Ramos (cell line): ENCODE measurements around the gene RUNX1.

ENCODE experiments used
- in situ Hi-C: fragments of 300-500 bp; cut with MboI; formaldehyde crosslinking; loops from one replicate; pipeline ENCODE4 v1.14.3; 2022; ENCODE audit warnings: low sequenced_read_pairs; ENCODE audit not compliant: unreplicated experiment

Gene RUNX1

DNA sequence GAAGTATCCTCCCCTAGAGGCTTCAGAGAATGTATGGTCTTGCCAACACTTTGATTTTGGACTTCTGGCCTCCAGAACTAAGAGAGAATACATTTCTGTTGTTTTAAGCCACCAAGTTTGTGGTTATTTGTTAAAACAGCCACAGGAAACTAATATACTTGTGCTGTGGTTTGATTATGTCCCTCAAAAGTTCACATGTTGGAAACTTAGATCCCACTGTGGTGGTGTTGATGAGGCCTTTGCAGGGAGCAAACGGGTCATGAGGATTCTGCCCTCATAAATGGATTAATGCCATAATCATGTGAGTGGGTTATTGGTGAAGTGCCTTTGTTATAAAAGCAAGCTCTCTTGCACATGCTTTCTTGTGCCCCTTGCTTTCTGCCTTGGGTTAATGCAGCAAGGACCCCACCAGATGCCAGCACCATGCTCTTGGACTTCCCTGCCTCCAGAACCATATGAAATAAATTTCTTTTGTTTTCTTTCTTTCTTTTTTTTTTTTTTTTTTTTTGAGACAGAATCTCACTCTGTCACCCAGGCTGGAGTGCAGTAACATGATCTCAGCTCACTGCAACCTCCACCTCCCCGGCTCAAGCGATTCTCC lies 223.1 kb downstream of the RUNX1 start:
- in situ Hi-C loops = no loop called here

DNA sequence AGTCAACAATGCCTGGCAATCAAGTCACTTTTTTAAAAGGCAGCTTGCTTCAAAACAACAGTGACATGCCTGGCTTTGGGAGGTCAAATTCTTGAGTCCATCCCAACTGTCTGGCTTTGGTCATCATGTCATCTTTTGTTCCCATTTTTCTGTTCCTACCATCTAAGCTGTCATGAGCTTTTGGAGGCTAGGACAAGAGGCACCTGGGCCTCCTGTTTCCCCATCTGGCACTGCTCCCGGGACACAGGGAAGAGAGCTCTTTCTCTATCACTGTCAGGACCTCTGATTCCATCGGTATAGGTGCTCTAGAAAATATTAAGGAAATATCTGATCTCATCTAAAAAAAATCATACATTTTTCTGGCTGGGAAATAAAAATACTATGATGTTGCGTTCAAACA lies 224.0 kb downstream of the RUNX1 start:
- in situ Hi-C loops = no loop called here

- in situ Hi-C loops = no loop called here
These were observed 224.8 kb downstream of the RUNX1 start for GRCh38 chr21:34824314-34824713.

- in situ Hi-C loops = no loop called here
These were observed 226.2 kb downstream of the RUNX1 start for GRCh38 chr21:34822942-34823341.

DNA sequence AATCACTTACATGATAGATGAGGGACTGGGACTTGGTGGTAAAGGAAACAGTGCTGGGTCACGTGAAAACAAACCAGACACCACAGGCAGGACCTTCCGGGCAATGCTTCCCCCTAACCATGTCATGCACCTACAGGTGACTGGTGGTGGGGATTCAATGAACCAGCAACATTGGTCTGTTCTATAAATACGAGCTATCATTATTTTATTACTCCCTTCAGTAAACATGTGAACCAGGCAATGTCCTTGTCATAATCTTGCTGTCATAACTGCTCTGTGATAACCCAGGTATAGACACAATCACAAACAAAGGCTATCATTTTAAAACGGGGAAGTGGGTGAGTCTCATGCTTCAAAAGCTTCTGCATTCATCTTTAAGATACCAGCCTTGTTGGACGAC lies 226.9 kb downstream of the RUNX1 start:
- in situ Hi-C loops = no loop called here

DNA sequence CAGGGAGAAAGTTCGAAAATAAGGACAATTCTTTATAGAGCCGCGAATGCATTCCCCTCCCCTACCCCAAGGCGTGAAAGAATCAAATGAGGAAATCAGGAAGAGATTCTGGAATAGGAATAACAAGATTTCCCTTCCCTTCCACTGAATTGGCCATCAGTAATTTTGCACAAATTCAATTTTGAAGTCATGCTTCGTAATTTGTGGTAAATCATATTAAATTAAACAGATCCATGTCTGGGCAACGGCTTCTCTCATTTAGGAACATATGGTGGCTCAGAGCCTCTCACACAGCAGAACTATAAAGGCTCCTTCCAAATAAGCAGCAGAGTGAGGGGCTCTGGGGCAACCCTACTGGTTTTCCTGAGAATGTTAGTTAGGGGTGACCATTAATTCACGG lies 227.4 kb downstream of the RUNX1 start:
- in situ Hi-C loops = no loop called here

- in situ Hi-C loops = no loop called here
These were observed 229.1 kb downstream of the RUNX1 start for GRCh38 chr21:34820051-34820450.

GRCh38 chr21:34819357-34819999 lies 229.6 kb downstream of the RUNX1 start:
- in situ Hi-C loops = no loop called here

- in situ Hi-C loops = no loop called here
These were observed 230.4 kb downstream of the RUNX1 start for GRCh38 chr21:34818662-34819158.

DNA sequence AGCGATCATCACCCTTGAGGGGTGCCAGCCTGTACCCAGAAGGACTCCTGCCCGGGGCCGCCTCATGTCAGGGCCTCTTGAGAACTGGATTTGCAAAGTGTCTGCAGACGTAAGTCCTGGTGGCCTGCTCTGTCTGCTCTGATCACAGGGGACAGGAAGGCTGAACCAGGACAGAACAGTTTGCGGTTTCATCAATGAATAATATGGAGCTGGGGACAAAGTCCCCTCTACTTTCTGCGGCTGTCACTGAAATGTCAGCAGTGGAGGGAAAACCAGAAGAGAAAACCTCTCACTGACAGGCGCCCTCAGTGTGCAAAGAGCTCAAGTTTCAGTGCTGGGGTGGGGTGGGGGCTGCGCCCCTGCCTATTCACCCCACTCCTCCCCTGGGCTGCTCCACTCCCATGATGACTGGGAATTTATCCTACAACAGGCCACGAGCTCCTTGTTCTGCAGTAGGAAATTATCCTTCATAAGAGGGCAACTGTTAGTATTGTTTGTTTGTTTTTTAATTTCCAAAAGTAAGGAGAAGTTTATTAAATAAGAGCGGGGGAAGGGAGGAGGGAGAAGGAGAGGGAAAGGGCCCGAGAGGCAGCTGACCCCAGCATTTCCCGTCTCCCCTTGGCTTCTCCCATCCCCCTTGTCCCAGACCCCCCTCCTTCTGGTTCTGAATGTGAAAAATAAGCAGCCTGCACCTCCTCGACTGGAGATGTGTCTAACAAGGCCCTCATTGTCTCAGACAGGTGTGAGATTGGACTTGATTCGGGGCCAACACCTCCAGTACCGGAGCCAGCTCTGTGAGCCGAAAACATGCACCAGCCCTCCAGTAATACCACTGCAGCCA lies 231.1 kb downstream of the RUNX1 start:
- in situ Hi-C loops = no loop called here

- in situ Hi-C loops = no loop called here
These were observed 233.0 kb downstream of the RUNX1 start for GRCh38 chr21:34815831-34816705.

GRCh38 chr21:34814529-34814951 lies 234.6 kb downstream of the RUNX1 start:
- in situ Hi-C loops = no loop called here

GRCh38 chr21:34813266-34813894 lies 235.7 kb downstream of the RUNX1 start:
- in situ Hi-C loops = no loop called here

DNA sequence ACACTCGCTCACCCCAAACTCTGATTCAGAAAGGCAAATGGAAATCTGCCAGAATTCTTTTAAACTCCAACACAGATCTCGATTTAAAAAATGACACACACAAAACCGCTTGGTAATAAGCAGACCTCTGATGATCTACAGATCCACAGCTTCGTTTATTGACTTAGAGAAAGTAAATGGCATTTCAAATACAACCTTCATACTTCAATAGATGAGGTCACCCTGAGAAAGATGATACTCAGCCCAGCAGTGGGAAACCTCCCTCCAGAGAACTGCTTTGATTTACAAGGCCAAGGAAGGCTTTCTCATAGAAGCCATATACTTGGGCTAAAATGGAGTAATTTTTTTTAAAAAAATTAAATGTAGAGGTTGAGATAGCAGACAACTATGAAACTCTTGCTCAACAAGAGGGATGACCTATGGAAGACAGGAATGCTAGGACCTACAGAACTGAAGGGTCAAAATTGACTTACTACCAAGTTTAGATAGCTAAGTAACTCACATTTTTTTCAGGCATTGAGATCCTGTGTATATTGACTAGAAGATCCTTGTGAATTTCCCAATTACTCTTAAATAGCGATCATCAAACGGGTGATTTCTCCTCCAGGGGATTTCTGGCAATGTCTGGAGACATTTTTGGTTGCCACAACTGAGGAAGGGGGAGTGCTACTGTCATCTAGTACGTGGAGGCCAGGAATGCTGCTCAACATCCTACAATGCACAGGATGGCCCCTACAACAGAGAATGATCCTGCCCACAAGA lies 236.4 kb downstream of the RUNX1 start:
- in situ Hi-C loops = no loop called here

- in situ Hi-C loops = no loop called here
These were observed 237.7 kb downstream of the RUNX1 start for GRCh38 chr21:34811368-34811767.

DNA sequence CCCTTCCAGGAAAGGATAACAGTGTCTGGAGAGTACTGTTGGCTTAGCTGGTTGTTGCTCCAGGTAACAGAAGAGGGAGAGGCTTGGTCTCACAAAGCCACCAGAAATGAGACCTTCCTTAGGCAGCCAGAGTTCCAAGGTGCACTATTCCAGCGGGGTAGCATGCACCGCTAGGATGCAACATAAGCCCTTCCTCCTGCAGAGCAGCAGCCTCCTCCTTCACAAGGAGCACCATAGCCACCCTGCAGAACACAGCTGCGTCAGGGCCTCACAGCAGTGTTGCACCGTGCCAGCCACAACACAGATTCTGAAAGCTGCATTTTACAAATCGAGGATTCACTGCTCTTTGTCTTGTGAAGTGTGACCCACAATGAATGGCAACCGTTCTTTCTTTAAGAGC lies 238.3 kb downstream of the RUNX1 start:
- in situ Hi-C loops = no loop called here

DNA sequence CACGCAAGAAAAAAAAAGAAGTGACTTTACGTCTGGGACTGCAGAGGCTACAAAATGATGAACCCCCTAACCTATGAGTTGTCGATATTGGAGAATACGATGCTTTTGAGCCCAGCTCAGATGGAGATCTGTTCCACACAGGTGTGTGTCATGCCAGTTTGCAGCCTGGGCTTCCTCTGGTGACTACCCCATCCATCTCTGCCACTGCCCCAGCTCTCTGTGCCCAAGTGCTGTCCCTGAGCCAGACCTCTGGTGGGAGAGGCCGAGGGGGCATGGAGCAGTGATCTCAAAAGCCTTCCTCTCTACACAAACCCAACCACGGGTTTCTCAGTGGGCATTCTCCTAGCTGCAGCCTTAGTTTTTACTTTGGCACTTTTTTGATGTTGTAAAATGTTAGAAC lies 239.3 kb downstream of the RUNX1 start:
- in situ Hi-C loops = no loop called here

DNA sequence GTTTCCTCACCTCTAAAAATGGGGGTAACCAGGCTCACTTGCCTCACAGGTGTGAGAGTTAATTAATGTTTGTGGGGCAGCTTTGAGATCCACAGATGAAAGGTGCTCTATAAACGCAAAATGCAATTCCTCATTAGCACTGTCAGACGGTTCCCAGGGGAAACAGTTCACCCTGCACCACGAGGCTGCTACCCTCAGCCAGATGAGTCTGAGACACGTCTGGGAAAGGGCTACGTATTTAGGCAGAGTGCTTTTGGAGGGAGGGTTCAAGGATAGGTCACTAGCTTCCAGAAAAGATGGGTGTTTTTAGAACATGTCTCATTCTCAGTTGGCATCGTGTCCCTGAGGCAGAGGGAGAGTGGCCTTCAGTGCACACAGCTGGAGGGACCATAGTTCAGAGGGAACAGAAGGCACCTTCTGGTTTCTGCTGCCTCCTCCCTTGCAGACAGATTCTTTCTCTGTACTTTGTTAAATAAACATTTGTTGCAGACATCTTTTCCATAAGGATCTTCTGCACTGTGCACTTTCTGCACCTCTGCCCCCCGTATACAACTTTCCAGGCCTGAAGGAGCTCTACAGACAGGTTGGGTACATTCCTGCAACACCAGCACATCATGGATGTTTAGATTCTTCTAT lies 240.4 kb downstream of the RUNX1 start:
- in situ Hi-C loops = no loop called here
